ENCODE results near the gene RBFOX1. TPM values are rescaled to one million over a fixed set of nuclear protein-coding genes. Genes with fewer than 3 reads are reported as not detected.

The RBFOX1 gene
- total RNA-seq, 1 donor from 2014 or later = 34.4 TPM

DNA sequence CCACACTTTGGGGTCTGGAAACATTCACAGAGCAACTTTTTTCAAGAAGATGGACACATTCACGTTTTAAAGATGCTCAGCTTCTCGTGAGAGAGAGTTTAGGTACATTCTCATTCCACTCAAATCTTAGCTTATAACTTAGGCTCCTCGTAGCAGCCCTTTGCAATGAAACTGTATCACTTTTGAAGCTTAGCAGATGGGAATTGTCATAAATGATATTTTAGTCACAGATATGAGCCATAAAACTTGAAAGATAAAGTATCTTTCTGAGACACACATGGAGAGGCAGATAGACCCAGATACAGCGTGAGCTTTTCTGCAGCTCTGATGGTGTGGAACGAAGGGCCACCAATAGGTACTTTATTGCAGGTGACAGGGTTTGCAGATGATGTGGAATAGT, 41.1 kb downstream of the RBFOX1 start:
- no peak for DNase-seq

DNA sequence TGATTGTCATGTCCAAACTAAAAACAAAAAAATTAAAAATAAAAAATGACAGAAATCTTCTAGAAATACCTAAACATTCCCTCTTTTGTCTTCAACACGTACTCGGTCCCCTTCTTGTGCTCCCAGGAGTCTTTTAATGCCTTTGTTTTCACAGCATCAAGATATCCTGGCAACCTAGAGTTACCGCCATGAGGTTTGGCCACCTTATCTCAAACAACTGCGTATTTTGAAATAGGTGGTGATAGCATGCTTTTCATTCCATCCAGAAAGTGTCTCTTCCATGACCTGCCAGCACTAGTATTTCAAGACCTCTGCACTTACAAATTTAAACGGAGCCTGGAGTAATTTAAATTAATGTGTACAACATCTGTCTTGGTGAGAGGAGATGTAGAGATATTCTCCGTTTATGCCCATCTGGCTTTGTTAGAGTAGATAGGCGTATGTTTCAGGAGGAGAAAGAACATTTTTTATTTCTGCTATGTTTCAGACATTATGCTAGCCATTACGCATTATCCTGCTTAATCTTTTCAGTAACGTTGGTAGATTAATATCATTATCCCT, 42.0 kb downstream of the RBFOX1 start:
- no peak for DNase-seq

DNA sequence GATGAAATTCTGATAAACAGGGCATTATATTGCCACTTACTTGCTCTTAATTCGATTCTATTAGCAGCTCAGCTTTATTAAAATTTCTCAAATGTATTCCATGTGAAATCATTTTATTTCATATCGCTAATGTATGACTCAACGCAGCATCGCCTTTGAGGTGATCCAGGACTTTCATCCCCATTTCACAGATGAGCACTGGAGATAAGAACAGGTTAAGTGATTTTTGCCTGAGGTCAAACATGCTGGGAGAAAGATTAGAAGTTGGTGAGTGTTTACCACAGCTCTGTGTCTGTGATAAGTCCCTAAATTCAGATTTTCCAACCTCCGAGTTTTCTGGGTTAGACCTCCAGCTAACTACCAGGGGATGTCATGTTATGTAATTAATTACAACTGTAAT, 43.6 kb downstream of the RBFOX1 start:
- DNase-seq = no peak

DNA sequence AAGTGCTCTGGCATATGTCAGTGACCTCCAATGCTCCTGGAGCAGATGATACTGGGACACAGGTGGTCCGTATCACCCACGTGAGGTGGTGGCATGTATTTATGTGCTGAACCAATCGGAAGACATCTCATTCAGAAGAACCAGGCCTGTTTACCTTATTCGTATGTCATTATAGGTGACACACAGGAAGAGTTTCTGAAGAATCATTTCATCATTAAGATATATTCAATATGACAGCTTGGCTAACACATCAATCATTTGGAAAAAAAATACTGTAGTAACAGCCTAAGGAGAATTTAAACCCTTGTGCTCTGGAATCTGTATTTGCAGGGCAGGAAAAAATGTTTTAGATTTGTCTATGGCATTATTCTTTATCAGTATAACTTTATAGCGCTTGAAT, 44.6 kb downstream of the RBFOX1 start:
- no peak for DNase-seq

DNA sequence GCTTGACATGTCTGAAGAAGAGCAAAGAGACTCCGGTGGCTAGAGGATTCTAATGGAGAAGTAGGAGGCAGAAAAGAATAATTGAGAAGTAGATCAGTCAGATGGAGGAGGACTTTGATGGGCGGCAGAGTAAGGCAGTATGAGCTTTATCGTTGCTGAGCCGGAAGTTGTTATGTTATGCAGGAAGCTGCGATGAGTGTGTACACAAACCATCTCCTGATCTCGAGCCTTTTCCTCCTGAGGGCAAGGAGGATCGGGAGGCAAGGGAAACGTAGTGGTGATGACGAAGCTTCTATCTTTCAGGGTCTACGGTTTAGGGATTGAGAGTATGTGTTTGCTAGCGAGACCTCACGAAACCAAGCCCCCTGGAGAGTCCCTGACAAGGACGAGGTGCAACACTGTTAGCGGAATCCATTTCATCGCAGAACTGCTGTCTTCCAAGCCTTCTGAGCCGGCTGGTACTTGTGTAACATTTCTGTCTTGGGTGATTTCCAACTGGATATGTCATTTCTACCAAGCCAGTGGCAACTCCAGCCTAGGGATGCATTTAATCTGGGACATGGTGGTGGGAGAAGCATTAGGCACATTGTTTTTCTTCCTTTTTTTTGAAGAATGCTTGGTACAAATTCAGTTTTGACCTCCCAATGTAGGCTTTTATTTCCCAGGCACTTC, 45.5 kb downstream of the RBFOX1 start:
- DNase-seq = peak; percentile 44

DNA sequence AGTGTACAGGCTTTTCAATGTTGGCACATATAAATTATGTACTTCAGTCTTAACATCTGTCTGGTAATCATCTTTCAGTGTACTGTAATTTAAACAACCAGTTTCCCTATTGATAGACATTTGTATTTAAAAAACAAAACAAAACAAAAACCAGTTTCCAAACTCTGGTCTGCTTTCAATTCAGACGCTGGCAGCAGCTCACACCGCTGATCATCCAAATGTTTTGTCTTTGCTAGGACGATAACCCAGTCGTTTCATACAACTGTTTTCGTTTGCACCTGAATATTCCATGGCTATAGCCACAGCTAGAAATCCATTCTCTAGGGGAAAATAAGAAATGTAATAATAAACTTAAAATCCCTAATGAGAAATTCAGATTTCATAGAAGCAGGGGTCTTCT, 47.8 kb downstream of the RBFOX1 start:
- DNase-seq = peak; percentile 37

DNA sequence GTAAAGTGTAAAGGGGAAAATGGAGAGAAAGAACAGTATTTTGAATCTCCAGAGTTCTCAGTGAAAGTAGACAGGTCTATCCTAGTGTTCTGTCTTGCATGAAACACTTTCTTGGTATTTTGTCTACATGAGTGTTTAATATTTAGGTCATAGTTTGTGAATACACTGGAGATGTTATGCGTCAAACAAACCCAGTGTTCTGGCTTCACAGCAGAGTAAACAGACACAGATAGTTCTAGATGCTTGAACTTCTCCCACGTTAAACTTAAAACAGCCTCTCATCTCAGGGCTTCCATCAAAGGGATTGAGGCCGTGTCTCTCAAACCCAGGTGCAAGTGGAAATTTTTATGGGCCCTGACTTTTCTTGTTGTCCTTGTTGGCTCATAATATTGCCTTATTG, 48.3 kb downstream of the RBFOX1 start:
- DNase-seq = peak; percentile 58

DNA sequence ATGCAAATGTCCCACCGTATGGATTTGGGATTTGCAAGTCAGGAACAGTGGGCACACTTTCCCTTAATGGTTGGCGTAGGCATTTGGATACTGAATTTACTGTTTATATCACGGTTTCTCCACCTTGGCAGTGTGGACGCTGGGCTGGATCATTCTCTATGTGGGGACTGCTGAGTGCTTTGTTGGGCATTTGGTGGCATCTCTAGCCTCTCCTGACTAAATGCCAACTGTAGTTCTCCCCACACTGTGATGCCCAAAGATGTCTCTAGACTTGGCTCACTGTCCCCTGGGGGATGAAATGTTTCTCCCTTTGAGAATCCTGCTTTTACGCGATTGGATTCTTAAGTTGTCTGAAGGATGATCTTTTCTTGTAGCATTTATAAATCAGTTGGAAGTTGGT, 49.0 kb downstream of the RBFOX1 start:
- DNase-seq = no peak

DNA sequence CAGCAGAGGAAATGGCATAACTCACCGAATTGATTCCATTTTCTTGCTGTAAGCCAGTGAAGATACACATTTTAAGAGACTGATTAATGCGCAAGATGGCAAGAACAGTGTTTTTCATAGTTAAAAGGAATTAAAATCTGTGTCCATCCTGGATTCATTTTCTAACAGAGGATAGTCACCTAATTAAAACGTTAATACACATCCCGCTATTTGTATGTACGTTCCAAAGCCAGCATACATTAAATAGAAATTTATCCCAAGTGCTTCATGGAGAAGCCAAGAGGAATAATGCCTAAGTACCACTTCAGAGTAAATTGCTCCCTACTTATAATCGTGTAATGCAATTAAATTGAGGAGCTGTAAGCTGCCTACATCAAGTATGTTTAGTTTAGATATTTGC, 49.9 kb downstream of the RBFOX1 start:
- DNase-seq = no peak

DNA sequence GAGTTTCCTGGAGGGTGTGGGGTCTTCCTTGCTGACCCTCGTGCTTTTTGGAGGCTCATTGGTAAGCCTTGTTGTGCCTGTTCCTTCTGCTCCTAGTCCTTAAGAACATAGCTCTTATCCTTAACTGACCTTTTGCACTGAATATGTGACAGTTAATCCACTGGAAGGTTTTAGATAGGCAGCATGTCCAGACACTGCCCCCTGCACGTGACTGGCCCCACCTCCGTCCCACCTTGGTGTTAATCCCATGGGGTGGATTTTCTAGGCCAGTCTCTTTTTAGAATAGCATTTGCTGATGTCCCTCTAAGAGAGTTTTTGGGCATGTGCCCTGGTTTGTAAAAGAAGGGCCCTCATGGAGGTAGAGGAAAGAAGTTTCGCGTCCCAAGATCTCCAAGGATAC, 58.3 kb downstream of the RBFOX1 start:
- no peak for DNase-seq

DNA sequence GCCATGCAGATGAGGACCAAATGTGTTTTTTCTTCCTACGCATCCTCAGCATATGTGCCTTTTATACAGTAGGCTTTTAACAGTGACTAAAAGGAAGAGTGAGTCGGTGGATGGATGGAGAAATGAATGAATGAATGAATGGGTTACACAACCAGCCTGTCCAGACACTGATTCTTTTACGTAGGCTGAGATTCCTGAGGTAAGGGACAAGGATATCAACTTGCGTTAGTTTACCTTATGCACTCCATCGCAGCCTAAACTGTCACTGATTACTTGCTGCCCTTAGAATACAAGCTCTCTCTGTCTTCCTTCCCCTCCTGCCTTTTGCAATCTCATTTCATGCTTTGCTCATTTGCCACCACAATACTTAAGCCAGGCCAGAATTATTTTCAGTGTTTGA, 59.0 kb downstream of the RBFOX1 start:
- no peak for DNase-seq

DNA sequence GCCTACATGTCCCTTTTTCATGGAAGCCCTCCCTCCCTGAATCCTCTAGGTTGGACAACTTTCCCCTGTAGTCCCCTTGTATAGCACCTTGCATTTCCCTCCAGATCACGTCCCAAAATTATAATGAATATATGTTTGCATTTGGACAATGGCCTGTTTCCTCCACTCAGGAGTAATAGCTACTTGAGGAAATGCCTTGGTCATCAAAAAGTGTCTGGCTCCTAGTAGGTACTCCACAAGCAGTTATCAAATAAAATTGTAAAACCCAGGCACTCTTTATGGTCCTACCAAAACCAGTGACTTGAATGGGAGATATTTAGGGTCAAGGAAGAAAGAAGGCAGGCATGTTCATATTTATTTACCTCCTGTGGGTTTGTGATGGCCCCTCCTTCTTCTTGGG, 59.6 kb downstream of the RBFOX1 start:
- no peak for DNase-seq

DNA sequence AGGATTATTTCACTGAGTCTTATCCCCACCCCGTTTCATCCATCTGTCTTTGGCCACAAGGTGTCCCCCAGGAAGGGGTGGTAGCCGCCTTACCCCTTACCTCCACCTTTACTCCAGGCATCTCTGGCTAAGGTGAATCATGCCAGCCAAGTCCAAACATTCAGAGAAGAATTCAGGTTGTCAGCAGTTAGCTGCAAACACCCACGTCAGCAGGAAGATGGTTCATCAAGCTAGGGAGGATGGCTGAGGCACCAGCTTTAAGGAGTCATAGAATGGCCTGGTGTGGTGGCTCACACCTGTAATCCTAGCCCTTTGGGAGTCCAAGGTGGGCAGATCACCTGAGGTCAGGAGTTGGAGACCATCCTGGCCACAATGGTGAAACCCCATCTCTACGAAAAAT, 61.0 kb downstream of the RBFOX1 start:
- no peak for DNase-seq

DNA sequence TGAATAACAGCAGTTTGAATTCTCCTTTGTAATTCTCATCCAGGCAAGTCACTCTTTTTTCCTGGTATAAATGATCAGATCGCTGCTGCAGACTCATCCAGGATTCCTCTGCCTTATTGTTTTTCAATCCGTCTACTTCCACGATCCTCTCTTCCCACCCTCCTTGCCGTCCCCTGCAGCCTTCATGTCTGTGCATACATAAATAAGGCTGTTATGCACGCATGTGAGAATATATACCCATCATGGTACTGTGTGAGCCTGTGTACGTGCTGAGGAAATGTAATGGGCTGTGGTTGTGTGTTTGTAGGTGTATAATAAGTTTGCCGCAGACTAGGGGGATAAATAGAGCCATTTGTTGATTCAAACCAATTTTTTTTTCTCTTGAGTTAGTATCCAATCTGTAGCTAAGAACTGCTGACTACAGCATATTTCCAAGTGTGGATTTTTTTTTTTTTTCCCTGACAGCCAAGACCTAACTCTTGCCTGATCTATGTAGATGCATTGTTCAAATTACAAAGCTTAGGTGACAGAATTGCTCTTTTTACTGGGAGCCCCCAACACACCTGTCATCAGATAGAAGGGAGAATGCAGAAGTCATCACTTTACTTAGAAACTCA, 62.2 kb downstream of the RBFOX1 start:
- no peak for DNase-seq

DNA sequence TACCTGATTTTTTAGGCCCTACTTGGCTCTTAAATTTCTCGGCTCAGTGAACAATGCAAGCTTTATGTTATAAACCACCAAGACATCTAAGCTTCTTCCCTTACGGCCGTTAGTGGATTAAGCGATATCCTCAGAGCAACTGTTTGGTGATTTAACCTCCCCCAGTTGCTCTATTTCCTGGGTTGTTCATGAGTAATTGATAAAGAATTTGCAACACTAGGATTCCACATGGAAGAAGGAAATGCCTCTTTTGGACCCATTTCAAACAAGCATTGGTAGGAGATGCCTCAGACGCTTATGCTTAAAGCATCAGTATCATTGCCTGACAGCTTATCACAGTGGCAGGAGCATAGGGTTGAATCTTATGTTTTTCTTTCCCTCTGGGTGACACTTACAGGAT, 65.3 kb downstream of the RBFOX1 start:
- peak; percentile 81 for DNase-seq

DNA sequence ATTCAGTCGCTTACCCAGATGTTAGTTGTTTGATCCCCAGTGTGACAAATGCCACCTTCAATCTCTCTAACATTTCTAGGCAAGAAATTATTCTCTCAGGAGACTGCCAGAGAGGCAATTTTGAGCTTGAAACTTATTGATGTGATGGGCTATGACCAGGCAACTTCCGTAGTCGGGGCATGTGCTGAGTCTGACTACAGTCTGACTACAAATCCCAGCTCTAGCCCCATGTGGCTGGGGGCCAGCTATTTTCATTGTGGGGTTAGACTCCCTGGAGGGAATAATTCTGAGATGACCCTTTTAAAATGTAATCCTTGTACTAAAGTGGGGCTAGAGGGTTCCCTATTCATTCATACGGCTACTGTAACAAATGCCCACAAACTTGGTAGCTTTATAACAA, 65.9 kb downstream of the RBFOX1 start:
- no peak for DNase-seq

DNA sequence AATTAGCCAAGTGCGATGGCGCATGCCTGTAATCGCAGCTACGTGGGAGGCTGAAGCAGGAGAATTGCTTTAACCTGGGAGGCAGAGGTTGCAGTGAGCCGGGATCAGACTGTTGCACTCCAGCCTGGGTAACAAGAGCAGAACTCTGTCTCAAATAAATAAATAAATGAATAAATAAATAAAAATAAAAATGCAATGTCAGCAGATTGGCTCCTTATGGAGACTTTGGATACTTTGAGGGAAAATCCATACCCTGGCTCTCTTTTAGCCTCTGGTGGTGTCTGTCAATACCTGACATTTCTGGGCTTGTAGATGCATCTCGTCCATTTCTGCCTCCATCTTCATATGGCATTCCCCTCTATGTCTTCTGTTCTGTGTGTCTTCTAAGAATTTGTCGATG, 66.7 kb downstream of the RBFOX1 start:
- DNase-seq = no peak

DNA sequence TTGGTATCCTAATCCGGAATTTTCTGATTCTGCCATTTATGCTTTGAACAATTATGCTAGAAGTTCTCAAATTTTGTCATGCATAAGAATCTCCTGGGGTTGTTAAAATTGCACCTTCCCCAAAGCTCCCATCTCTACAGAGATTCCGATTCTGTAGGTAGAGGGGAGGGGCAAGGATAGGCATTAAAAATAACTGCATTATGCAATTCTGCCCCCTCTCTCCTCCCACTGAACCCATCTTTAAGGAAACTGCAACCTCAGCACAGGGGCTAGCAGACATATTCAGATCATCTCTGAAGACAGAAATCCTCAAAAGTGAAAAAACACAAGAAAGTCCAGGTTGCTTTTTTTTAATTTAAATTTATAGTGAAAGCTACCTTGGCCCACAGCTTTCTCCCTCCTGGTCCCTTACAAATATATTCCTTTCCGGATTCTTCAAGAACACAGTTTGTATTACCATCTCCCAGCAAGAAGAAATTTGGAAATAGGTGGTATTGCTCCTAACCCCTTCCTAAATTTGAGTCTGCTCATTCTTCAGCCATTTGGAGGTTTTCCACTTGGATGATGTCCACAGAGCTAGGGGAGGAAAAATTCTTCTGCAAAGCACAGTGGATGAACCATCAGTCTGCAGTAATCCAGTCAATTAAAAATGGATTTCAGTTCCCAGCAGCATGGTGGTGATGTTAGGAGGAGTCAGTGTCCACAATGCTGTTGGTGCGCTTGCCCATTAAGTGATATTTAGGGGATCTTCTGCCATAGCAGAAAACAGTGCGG, 67.7 kb downstream of the RBFOX1 start:
- DNase-seq = peak; percentile 61

DNA sequence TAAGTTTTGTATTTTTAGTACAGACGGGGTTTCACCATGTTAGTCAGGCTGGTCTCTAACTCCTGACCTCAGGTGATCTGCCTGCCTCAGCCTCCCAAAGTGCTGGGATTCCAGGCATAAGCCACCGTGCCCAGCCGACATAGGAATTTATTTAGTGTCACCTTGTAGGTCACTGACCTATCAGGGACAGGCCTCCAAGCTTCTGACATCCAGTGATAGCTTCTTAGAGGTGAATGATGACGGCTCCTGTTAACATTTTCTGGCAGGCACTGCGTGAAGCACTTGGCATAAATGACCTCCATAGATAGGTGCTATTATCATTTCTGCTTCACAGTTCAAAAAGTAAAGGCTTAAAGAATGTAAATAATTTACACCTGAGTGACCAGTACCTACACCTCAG, 71.6 kb downstream of the RBFOX1 start:
- no peak for DNase-seq

DNA sequence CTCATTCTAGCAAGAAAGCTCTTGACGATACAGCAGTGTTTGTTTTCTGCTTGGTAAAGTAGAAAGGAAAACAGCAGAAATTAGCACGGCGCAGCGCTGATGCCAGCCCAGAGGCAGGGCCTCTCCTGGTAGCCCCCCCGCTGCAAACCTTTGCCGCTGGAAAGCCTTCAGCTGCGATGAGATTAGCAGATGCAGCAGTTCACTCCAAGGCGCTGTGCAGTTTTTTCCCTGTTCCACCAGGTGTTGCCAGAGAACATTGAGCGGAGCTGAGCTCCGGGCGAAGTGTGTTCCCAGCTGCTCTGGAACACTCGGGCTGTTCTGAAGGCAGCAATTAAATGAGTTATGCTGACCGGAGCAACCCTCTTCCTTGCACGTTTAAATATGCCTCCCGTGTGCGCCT, 72.5 kb downstream of the RBFOX1 start:
- peak; percentile 94 for DNase-seq

DNA sequence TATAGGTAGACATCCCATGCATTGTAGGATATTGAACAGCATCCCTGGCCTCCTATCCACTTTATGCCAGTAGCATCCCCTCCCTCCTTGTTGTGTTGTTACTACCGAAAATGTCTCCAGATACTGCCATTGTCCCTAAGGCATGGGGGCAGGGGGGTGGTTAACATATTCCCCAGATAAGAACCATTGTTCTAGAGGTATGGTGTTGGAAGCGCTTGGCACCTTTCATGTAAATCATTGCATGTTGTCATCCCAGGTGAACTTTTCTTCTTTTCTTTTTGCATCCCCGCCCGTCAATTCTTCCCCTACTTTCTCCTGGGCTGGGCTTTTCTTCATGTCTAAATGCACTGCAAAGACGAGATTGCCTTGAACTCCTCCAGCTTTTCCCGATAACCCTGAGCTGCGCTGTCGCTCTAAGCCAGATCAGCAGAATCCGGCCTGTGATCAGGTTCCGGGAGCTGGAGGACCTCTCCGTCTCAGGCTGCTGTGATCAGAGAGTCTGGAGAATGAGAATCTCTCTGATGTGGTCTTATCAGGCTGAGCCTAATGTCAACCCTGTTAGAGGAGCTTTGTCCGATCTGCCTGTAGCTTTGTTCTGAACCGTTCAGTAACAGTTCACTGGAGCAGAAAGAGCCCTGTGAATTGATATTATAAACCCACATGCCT, 76.2 kb downstream of the RBFOX1 start:
- no peak for DNase-seq

DNA sequence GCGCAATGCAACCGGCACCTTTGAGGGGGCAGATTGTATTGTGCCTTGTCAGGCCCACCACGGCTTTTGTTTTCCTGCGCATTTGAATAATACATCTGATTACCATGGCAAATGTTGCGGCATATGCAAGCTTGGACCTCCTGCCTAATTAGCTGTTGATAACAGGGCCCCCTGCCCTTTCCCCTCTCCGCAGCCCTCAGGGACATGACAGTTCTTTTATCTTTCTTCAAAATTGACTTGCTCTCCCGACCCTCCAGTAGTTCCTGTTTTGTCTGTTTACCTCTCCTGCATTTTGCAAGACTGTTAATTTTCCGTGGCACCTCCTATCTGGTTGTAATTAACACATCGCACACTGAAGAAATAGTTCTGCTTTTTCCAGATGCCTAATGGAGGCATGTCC, 86.8 kb downstream of the RBFOX1 start:
- DNase-seq = no peak

DNA sequence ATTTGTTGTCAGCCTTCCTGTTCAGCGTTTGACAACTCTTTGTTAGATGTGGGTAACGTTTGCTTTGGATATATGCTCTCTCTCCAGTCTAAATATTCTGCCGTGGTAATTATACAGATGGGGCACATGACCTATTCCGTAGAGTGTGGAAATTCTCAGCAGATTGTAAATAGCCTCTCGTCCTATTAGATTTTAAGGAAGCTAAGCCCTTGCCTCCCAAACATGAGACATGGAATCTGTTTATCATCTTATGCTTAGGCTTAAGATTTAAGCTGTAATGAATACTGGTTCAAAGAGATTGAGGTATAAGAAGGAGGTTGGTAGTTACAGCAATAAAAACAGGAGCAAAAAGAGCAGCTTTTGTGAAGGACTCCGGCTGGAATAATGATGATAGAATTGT, 87.4 kb downstream of the RBFOX1 start:
- no peak for DNase-seq
